Measurements from ENCODE around the gene SYCE3.

The SYCE3 gene

GRCh38 chr22:50599816-50600455 lies 37.2 kb upstream of the SYCE3 start:
- DNase-seq, result no peak

GRCh38 chr22:50597097-50597496 lies 34.4 kb upstream of the SYCE3 start:
- DNase-seq, result no peak

GRCh38 chr22:50595189-50595588 lies 32.5 kb upstream of the SYCE3 start:
- DNase-seq, result no peak

- no peak for DNase-seq
These were observed 24.7 kb upstream of the SYCE3 start for GRCh38 chr22:50587407-50587806.

GRCh38 chr22:50586416-50586815 lies 23.7 kb upstream of the SYCE3 start:
- DNase-seq, result no peak

GRCh38 chr22:50585781-50586180 lies 23.1 kb upstream of the SYCE3 start:
- no peak for DNase-seq

- no peak for DNase-seq
These were observed 22.5 kb upstream of the SYCE3 start for GRCh38 chr22:50585238-50585637.

GRCh38 chr22:50584106-50585096 lies 21.7 kb upstream of the SYCE3 start:
- no peak for DNase-seq

- DNase-seq, result peak; percentile 40
These were observed 20.7 kb upstream of the SYCE3 start for GRCh38 chr22:50583294-50583861.

GRCh38 chr22:50582493-50583293 lies 20.0 kb upstream of the SYCE3 start, which contains the start of gene CHKB:
TSS of gene CHKB (minus strand) at chr22:50582849. CDS start at chr22:50582781, 68 bp downstream.
- DNase-seq, result peak; percentile 95

GRCh38 chr22:50581950-50582492 lies 19.3 kb upstream of the SYCE3 start:
- no peak for DNase-seq

- no peak for DNase-seq
These were observed 18.6 kb upstream of the SYCE3 start for GRCh38 chr22:50581031-50581949.

GRCh38 chr22:50579752-50580151 lies 17.0 kb upstream of the SYCE3 start:
- no peak for DNase-seq

- no peak for DNase-seq
These were observed 16.1 kb upstream of the SYCE3 start for GRCh38 chr22:50578776-50579310.

GRCh38 chr22:50577987-50578775 lies 15.5 kb upstream of the SYCE3 start, which contains the start of gene CPT1B:
TSS of gene CPT1B (minus strand) at chr22:50578427. CDS start at chr22:50577915, 512 bp downstream.
- no peak for DNase-seq

- DNase-seq, result no peak
These were observed 14.9 kb upstream of the SYCE3 start for GRCh38 chr22:50577697-50577986.

- no peak for DNase-seq
These were observed 14.3 kb upstream of the SYCE3 start for GRCh38 chr22:50576806-50577696.

- peak; percentile 34 for DNase-seq
These were observed 13.4 kb upstream of the SYCE3 start for GRCh38 chr22:50576070-50576469.

- DNase-seq, result no peak
These were observed 12.8 kb upstream of the SYCE3 start for GRCh38 chr22:50575426-50575941.

Data from NCI-H748 treated with DMSO at 0.1 percent for 48 hours (cell line).